Mesothelial cell of epicardium (in vitro differentiated cells): ENCODE results near the gene EFEMP1. TPM values are rescaled to one million over a fixed set of nuclear protein-coding genes. Genes with fewer than 3 reads are reported as not detected.

ENCODE experiments used
- DNase-seq, 2 experiments: peaks; one replicate each; pipeline ENCODE4 v3.0.0; 2021; ENCODE audit warnings: low spot score in 2 of 2; ENCODE audit not compliant: unreplicated experiment in 2 of 2
- H3K27ac Mint-ChIP-seq: 2 replicates; pipeline ENCODE4 v1.8.0; 2021; ENCODE audit warnings: mixed read lengths
- H3K27me3 Mint-ChIP-seq: 2 replicates; pipeline ENCODE4 v1.8.0; 2021; ENCODE audit warnings: low read depth, mixed read lengths
- H3K36me3 Mint-ChIP-seq: 2 replicates; pipeline ENCODE4 v1.8.0; 2021; ENCODE audit warnings: mixed read lengths
- H3K4me1 Mint-ChIP-seq: 2 replicates; pipeline ENCODE4 v1.8.0; 2021; ENCODE audit warnings: mixed read lengths
- H3K4me3 Mint-ChIP-seq: 2 replicates; pipeline ENCODE4 v1.8.0; 2021; ENCODE audit warnings: mild to moderate bottlenecking, moderate library complexity, mixed read lengths
- H3K9me3 Mint-ChIP-seq: 2 replicates; pipeline ENCODE4 v1.8.0; 2021; ENCODE audit warnings: mixed read lengths
- CTCF ChIP-seq: fragments of 200-600 bp; sonication (generic); IDR thresholded peaks from one replicate; pipeline ENCODE4 v1.5.0; 2021; ENCODE audit warnings: antibody characterized with exemption; ENCODE audit not compliant: unreplicated experiment
- total RNA-seq: library from RNA; stranded (reverse); gene quantifications from 3 replicates; pipeline ENCODE4 v1.2.1, GENCODE V29; 2021

Gene EFEMP1
- total RNA-seq, 1 donor from 2014 or later = 38.1 TPM

- peaks cover 16% of the 10 kb centered on the region for H3K9me3 Mint-ChIP-seq
These were observed 19.9 kb downstream of the EFEMP1 start for GRCh38 chr2:55903727-55904126.

GRCh38 chr2:55902971-55903370 lies 20.6 kb downstream of the EFEMP1 start:
- Mint-ChIP-seq H3K27ac (no peak overlapping the region), H3K4me1 (peaks cover 38% of the 10 kb centered on the region), H3K27me3 (no peaks in the 10 kb centered on the region), H3K4me3 (no peak overlapping the region), H3K9me3 (peaks cover 16% of the 10 kb centered on the region), H3K36me3 (peaks cover 13% of the 10 kb centered on the region)
- TF ChIP-seq CTCF = no peak
- no peak for DNase-seq

More at GRCh38 chr2:55903727-55904126, 19.9 kb downstream of the EFEMP1 start:
- Mint-ChIP-seq H3K27ac (no peak overlapping the region), H3K36me3 (peaks cover 13% of the 10 kb centered on the region), H3K4me1 (peaks cover 33% of the 10 kb centered on the region), H3K27me3 (no peaks in the 10 kb centered on the region), H3K4me3 (no peak overlapping the region)
- no peak for TF ChIP-seq CTCF
- no peak for DNase-seq

- Mint-ChIP-seq H3K27ac (no peak overlapping the region), H3K9me3 (peaks cover 16% of the 10 kb centered on the region), H3K4me3 (no peak overlapping the region), H3K27me3 (no peaks in the 10 kb centered on the region), H3K36me3 (peaks cover 13% of the 10 kb centered on the region), H3K4me1 (peaks cover 40% of the 10 kb centered on the region)
- no peak for TF ChIP-seq CTCF
- DNase-seq = no peak
These were observed 21.2 kb downstream of the EFEMP1 start for GRCh38 chr2:55902429-55902828.

- no peak for TF ChIP-seq CTCF
- DNase-seq = no peak
- H3K9me3 Mint-ChIP-seq = peaks cover 16% of the 10 kb centered on the region
- H3K36me3 Mint-ChIP-seq = peaks cover 13% of the 10 kb centered on the region
- H3K4me1 Mint-ChIP-seq = peaks cover 40% of the 10 kb centered on the region
- H3K27ac Mint-ChIP-seq = no peak overlapping the region
- H3K4me3 Mint-ChIP-seq = no peak overlapping the region
- no peaks in the 10 kb centered on the region for H3K27me3 Mint-ChIP-seq
These were observed 21.6 kb downstream of the EFEMP1 start for GRCh38 chr2:55901941-55902340.

GRCh38 chr2:55901322-55901721 lies 22.3 kb downstream of the EFEMP1 start:
- TF ChIP-seq CTCF = no peak
- no peak for DNase-seq
- Mint-ChIP-seq H3K4me3 (no peak overlapping the region), H3K36me3 (peaks cover 14% of the 10 kb centered on the region), H3K9me3 (peaks cover 16% of the 10 kb centered on the region), H3K27ac (no peak overlapping the region), H3K4me1 (peaks cover 40% of the 10 kb centered on the region), H3K27me3 (no peaks in the 10 kb centered on the region)

- no peaks in the 10 kb centered on the region for H3K27me3 Mint-ChIP-seq
- DNase-seq = no peak
- H3K36me3 Mint-ChIP-seq = peaks cover 14% of the 10 kb centered on the region
- H3K4me1 Mint-ChIP-seq = peaks cover 40% of the 10 kb centered on the region
- H3K4me3 Mint-ChIP-seq = no peak overlapping the region
- H3K27ac Mint-ChIP-seq = peak overlapping the region; percentile 84
- H3K9me3 Mint-ChIP-seq = peaks cover 16% of the 10 kb centered on the region
- TF ChIP-seq CTCF = no peak
These were observed 23.7 kb downstream of the EFEMP1 start for GRCh38 chr2:55899881-55900280.
